ENCODE results near the gene MAP2K6.

DNA sequence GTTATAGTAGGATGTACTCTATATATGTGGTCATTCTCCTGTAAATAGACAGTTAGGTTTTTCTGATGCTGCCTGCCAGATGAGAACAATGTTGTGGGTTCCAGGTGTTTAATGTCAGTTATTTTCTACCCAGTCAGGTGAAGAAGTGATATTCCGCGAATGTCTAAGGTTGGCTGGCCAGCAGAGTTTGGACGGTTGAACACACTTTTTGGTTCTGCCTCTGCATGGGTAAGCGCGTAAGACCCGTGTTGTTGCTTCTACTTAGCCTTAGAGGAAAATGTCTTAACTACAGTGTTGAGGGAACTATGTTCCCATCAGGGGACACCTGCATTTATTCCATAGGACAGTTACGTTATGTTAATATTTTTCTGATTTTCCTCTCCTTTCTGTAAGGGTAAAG is 162.6 kb downstream of the MAP2K6 start:
- TF ChIP-seq, protein P1, sequence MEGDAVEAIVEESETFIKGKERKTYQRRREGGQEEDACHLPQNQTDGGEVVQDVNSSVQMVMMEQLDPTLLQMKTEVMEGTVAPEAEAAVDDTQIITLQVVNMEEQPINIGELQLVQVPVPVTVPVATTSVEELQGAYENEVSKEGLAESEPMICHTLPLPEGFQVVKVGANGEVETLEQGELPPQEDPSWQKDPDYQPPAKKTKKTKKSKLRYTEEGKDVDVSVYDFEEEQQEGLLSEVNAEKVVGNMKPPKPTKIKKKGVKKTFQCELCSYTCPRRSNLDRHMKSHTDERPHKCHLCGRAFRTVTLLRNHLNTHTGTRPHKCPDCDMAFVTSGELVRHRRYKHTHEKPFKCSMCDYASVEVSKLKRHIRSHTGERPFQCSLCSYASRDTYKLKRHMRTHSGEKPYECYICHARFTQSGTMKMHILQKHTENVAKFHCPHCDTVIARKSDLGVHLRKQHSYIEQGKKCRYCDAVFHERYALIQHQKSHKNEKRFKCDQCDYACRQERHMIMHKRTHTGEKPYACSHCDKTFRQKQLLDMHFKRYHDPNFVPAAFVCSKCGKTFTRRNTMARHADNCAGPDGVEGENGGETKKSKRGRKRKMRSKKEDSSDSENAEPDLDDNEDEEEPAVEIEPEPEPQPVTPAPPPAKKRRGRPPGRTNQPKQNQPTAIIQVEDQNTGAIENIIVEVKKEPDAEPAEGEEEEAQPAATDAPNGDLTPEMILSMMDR (IDR thresholded peaks at IDR 0.05) = no peak
- TF ChIP-seq EZH2 (IDR thresholded peaks at IDR 0.05) = no peak
